ENCODE measurements around the gene PALB2. TPM values are rescaled to one million over a fixed set of nuclear protein-coding genes. Genes with fewer than 3 reads are reported as not detected.

PALB2 gene
- total and polyA plus RNA-seq, 9 of the 15 experiments (the other 6 are each of a cell fraction or from before 2014, with no cell fraction given) = 7.0 to 25.8 (median 15.2) TPM

DNA sequence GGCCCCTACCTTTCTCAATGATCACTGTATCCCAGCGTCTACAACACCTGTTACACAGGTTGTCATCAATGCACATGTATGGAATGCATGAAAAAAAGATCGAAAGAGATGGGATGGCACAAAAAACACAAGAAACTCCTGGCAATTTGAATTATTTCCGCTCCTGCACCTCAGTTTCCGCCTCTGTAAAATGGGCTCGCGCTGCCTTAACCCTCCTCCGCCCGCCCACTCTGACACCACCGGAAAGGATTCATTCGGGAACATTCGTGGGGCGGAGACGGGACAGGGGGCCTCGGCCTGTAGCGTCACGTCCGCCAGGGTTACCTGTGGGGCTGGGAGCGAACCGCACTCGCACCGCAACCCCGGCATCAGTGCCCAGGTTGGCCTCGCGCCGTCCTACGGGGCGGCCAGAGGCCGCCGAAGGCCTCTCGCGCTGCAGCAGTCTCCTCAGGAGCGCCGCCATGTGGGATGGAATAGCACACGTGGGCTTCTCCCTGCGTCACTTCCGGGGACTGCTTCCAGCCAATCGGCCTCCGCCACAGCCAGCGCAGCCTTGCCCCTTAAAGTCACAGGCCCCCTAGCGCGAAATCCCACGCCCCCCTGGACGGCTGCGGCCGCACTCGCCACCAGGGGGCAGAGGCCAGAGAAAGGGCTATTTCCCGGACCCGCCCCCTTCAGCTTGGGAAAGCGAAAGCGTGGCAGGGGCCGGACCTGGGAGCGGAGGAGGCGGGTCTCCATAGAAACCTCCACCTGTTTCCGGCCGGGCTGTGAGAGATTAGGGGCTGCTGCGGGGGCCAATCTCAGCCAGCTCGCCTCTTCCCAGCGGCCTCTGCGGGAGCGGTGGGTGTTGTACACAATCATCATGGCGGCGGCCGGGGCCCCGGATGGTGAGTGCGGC, 84.0 kb downstream of the PALB2 start, which contains the start of the genes EARS2 and UBFD1 (continued):
- TF ChIP-seq, protein P1, sequence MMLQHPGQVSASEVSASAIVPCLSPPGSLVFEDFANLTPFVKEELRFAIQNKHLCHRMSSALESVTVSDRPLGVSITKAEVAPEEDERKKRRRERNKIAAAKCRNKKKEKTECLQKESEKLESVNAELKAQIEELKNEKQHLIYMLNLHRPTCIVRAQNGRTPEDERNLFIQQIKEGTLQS (IDR thresholded peaks at IDR 0.05) = peak; percentile 9; the same call in 1 of the 2 replicates
- TF ChIP-seq, protein P1 (CRISPR knock-in tag; conservative IDR thresholded peaks at IDR 0.05) = no peak; the same call in 1 of the 2 replicates
- TF ChIP-seq, protein P2, sequence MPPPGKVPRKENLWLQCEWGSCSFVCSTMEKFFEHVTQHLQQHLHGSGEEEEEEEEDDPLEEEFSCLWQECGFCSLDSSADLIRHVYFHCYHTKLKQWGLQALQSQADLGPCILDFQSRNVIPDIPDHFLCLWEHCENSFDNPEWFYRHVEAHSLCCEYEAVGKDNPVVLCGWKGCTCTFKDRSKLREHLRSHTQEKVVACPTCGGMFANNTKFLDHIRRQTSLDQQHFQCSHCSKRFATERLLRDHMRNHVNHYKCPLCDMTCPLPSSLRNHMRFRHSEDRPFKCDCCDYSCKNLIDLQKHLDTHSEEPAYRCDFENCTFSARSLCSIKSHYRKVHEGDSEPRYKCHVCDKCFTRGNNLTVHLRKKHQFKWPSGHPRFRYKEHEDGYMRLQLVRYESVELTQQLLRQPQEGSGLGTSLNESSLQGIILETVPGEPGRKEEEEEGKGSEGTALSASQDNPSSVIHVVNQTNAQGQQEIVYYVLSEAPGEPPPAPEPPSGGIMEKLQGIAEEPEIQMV (tag; conservative IDR thresholded peaks at IDR 0.05; ENCODE audit: low read depth) = no peak
- TF ChIP-seq POLR2AphosphoS2 (IDR thresholded peaks at IDR 0.05; ENCODE audit: low read length) (no peak), SAFB2 (IDR thresholded peaks at IDR 0.05; ENCODE audit: borderline replicate concordance, low read depth, low read length, severe bottlenecking) (no peak), EZH2 (IDR thresholded peaks at IDR 0.05; ENCODE audit: borderline replicate concordance, low read depth, low read length) (no peak), RFX7 (CRISPR knock-in tag; IDR thresholded peaks at IDR 0.05) (no peak), NFYB (IDR thresholded peaks at IDR 0.05; ENCODE audit: extremely low read depth, insufficient read length) (no peak), TRIM28 (IDR thresholded peaks at IDR 0.05) (peak; percentile 53)
- TF ChIP-seq, protein P3, sequence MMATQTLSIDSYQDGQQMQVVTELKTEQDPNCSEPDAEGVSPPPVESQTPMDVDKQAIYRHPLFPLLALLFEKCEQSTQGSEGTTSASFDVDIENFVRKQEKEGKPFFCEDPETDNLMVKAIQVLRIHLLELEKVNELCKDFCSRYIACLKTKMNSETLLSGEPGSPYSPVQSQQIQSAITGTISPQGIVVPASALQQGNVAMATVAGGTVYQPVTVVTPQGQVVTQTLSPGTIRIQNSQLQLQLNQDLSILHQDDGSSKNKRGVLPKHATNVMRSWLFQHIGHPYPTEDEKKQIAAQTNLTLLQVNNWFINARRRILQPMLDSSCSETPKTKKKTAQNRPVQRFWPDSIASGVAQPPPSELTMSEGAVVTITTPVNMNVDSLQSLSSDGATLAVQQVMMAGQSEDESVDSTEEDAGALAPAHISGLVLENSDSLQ (IDR thresholded peaks at IDR 0.05) = peak; percentile 98
- TF ChIP-seq, protein P4, sequence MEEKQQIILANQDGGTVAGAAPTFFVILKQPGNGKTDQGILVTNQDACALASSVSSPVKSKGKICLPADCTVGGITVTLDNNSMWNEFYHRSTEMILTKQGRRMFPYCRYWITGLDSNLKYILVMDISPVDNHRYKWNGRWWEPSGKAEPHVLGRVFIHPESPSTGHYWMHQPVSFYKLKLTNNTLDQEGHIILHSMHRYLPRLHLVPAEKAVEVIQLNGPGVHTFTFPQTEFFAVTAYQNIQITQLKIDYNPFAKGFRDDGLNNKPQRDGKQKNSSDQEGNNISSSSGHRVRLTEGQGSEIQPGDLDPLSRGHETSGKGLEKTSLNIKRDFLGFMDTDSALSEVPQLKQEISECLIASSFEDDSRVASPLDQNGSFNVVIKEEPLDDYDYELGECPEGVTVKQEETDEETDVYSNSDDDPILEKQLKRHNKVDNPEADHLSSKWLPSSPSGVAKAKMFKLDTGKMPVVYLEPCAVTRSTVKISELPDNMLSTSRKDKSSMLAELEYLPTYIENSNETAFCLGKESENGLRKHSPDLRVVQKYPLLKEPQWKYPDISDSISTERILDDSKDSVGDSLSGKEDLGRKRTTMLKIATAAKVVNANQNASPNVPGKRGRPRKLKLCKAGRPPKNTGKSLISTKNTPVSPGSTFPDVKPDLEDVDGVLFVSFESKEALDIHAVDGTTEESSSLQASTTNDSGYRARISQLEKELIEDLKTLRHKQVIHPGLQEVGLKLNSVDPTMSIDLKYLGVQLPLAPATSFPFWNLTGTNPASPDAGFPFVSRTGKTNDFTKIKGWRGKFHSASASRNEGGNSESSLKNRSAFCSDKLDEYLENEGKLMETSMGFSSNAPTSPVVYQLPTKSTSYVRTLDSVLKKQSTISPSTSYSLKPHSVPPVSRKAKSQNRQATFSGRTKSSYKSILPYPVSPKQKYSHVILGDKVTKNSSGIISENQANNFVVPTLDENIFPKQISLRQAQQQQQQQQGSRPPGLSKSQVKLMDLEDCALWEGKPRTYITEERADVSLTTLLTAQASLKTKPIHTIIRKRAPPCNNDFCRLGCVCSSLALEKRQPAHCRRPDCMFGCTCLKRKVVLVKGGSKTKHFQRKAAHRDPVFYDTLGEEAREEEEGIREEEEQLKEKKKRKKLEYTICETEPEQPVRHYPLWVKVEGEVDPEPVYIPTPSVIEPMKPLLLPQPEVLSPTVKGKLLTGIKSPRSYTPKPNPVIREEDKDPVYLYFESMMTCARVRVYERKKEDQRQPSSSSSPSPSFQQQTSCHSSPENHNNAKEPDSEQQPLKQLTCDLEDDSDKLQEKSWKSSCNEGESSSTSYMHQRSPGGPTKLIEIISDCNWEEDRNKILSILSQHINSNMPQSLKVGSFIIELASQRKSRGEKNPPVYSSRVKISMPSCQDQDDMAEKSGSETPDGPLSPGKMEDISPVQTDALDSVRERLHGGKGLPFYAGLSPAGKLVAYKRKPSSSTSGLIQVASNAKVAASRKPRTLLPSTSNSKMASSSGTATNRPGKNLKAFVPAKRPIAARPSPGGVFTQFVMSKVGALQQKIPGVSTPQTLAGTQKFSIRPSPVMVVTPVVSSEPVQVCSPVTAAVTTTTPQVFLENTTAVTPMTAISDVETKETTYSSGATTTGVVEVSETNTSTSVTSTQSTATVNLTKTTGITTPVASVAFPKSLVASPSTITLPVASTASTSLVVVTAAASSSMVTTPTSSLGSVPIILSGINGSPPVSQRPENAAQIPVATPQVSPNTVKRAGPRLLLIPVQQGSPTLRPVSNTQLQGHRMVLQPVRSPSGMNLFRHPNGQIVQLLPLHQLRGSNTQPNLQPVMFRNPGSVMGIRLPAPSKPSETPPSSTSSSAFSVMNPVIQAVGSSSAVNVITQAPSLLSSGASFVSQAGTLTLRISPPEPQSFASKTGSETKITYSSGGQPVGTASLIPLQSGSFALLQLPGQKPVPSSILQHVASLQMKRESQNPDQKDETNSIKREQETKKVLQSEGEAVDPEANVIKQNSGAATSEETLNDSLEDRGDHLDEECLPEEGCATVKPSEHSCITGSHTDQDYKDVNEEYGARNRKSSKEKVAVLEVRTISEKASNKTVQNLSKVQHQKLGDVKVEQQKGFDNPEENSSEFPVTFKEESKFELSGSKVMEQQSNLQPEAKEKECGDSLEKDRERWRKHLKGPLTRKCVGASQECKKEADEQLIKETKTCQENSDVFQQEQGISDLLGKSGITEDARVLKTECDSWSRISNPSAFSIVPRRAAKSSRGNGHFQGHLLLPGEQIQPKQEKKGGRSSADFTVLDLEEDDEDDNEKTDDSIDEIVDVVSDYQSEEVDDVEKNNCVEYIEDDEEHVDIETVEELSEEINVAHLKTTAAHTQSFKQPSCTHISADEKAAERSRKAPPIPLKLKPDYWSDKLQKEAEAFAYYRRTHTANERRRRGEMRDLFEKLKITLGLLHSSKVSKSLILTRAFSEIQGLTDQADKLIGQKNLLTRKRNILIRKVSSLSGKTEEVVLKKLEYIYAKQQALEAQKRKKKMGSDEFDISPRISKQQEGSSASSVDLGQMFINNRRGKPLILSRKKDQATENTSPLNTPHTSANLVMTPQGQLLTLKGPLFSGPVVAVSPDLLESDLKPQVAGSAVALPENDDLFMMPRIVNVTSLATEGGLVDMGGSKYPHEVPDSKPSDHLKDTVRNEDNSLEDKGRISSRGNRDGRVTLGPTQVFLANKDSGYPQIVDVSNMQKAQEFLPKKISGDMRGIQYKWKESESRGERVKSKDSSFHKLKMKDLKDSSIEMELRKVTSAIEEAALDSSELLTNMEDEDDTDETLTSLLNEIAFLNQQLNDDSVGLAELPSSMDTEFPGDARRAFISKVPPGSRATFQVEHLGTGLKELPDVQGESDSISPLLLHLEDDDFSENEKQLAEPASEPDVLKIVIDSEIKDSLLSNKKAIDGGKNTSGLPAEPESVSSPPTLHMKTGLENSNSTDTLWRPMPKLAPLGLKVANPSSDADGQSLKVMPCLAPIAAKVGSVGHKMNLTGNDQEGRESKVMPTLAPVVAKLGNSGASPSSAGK (IDR thresholded peaks at IDR 0.05) = peak; percentile 73; the same call in 1 of the 2 replicates

Measured in K562 (cell line).